ENCODE data around the gene METTL8. TPM values are rescaled to one million over a fixed set of nuclear protein-coding genes. Genes with fewer than 3 reads are reported as not detected.

Gene METTL8
- total RNA-seq, 6 donors from 2014 or later = 6.1 to 15.4 (median 13.0) TPM

GRCh38 chr2:171402906-171403580 lies 30.7 kb downstream of the METTL8 start:
- TF ChIP-seq POLR2AphosphoS5 (IDR thresholded peaks at IDR 0.05) (no peak), POLR2A (IDR thresholded peaks at IDR 0.05) (no peak), EP300 (IDR thresholded peaks at IDR 0.05) (no peak), CTCF (IDR thresholded peaks at IDR 0.05) (no peak)
- Histone ChIP-seq H3K4me3 (no peak overlapping the region), H3K27me3 (no peaks in the 10 kb centered on the region), H3K9me3 (no peaks in the 10 kb centered on the region), H3K27ac (no peak overlapping the region), H3K36me3 (no peaks in the 10 kb centered on the region), H3K4me1 (no peaks in the 10 kb centered on the region)
- no peak for DNase-seq
- ATAC-seq (ENCODE audit: low FRiP score in 2 of 2) = no peak
- WGBS, 2 donors = 83 to 87% methylated on average over 4 of the region's 4 CpGs

- no peak for ATAC-seq (ENCODE audit: low FRiP score in 2 of 2)
- TF ChIP-seq EP300 (IDR thresholded peaks at IDR 0.05) = no peak
- no peak for TF ChIP-seq POLR2A (IDR thresholded peaks at IDR 0.05)
- no peak for TF ChIP-seq POLR2AphosphoS5 (IDR thresholded peaks at IDR 0.05)
- TF ChIP-seq CTCF (IDR thresholded peaks at IDR 0.05) = no peak
These were observed 31.8 kb downstream of the METTL8 start for GRCh38 chr2:171401947-171402346.

GRCh38 chr2:171400395-171400794 lies 33.4 kb downstream of the METTL8 start:
- WGBS, 2 donors = 85 to 87% methylated on average over 3 of the region's 3 CpGs
- ATAC-seq (ENCODE audit: low FRiP score in 2 of 2) (no peak), DNase-seq (no peak)
- Histone ChIP-seq H3K9me3 (no peaks in the 10 kb centered on the region), H3K27ac (no peak overlapping the region), H3K4me3 (no peak overlapping the region), H3K4me1 (no peaks in the 10 kb centered on the region), H3K36me3 (no peaks in the 10 kb centered on the region), H3K27me3 (no peaks in the 10 kb centered on the region)
- TF ChIP-seq EP300 (IDR thresholded peaks at IDR 0.05) = no peak
- no peak for TF ChIP-seq CTCF (IDR thresholded peaks at IDR 0.05)
- no peak for TF ChIP-seq POLR2A (IDR thresholded peaks at IDR 0.05)
- TF ChIP-seq POLR2AphosphoS5 (IDR thresholded peaks at IDR 0.05) = no peak

More at GRCh38 chr2:171401947-171402346, 31.8 kb downstream of the METTL8 start:
- Histone ChIP-seq H3K36me3 (no peaks in the 10 kb centered on the region), H3K4me3 (no peak overlapping the region), H3K27ac (no peak overlapping the region), H3K9me3 (no peaks in the 10 kb centered on the region), H3K4me1 (no peaks in the 10 kb centered on the region), H3K27me3 (no peaks in the 10 kb centered on the region)
- 96 to 100% methylated on average over 1 of the region's 1 CpG for WGBS, 2 donors
- DNase-seq = no peak

- DNase-seq (no peak), ATAC-seq (ENCODE audit: low FRiP score in 2 of 2) (no peak)
- Histone ChIP-seq H3K4me3 (no peak overlapping the region), H3K36me3 (no peaks in the 10 kb centered on the region), H3K4me1 (no peaks in the 10 kb centered on the region), H3K27me3 (no peaks in the 10 kb centered on the region), H3K9me3 (no peaks in the 10 kb centered on the region), H3K27ac (no peak overlapping the region)
- TF ChIP-seq POLR2A (IDR thresholded peaks at IDR 0.05) = no peak
These were observed 34.5 kb downstream of the METTL8 start for GRCh38 chr2:171399292-171399691.

- Histone ChIP-seq H3K36me3 (no peaks in the 10 kb centered on the region), H3K9me3 (no peaks in the 10 kb centered on the region), H3K27ac (no peak overlapping the region), H3K4me3 (no peak overlapping the region), H3K4me1 (no peaks in the 10 kb centered on the region), H3K27me3 (no peaks in the 10 kb centered on the region)
- 26 to 45% methylated on average over 1 of the region's 1 CpG for WGBS, 2 donors
- TF ChIP-seq POLR2AphosphoS5 (IDR thresholded peaks at IDR 0.05) = no peak
- TF ChIP-seq POLR2A (IDR thresholded peaks at IDR 0.05) = no peak
- TF ChIP-seq CTCF (IDR thresholded peaks at IDR 0.05) = no peak
- TF ChIP-seq EP300 (IDR thresholded peaks at IDR 0.05) = no peak
- ATAC-seq (ENCODE audit: low FRiP score in 2 of 2) (no peak), DNase-seq (no peak)
These were observed 39.5 kb downstream of the METTL8 start for GRCh38 chr2:171394164-171394740.

Data from upper lobe of left lung (tissue), 6 donors.